NCI-H524 treated with DMSO at 0.1 percent for 48 hours (cell line): Measurements from ENCODE around the gene TMTC2.
A peak's percentile ranks its signal among the peaks of the same experiment; 100 is the strongest.

Experiments
- DNase-seq: peaks from one replicate; lab custom pipeline; 2025; lab: John Stamatoyannopoulos, UW

Gene TMTC2

GRCh38 chr12:82682851-82683261 lies 3.9 kb upstream of the TMTC2 start:
- no peak for DNase-seq

GRCh38 chr12:82685790-82686167 lies 927 bp upstream of the TMTC2 start:
- DNase-seq, result peak; percentile 70

GRCh38 chr12:82687021-82688011 lies 610 bp downstream of the TMTC2 start:
- no peak for DNase-seq

- DNase-seq, result no peak
Measured at GRCh38 chr12:82688035-82688501, 1.4 kb downstream of the TMTC2 start.

- DNase-seq, result no peak
Measured at GRCh38 chr12:82688596-82688995, 1.9 kb downstream of the TMTC2 start.

- DNase-seq, result no peak
Measured at GRCh38 chr12:82690006-82690405, 3.3 kb downstream of the TMTC2 start.

- no peak for DNase-seq
Measured at GRCh38 chr12:82691513-82691912, 4.8 kb downstream of the TMTC2 start.

- DNase-seq, result no peak
Measured at GRCh38 chr12:82694276-82694675, 7.6 kb downstream of the TMTC2 start.

GRCh38 chr12:82694970-82695369 lies 8.3 kb downstream of the TMTC2 start:
- no peak for DNase-seq

- DNase-seq, result no peak
Measured at GRCh38 chr12:82695531-82695930, 8.8 kb downstream of the TMTC2 start.

GRCh38 chr12:82696543-82696942 lies 9.8 kb downstream of the TMTC2 start:
- DNase-seq, result no peak

- no peak for DNase-seq
Measured at GRCh38 chr12:82698708-82699564, 12.2 kb downstream of the TMTC2 start.

- DNase-seq, result no peak
Measured at GRCh38 chr12:82705774-82706173, 19.1 kb downstream of the TMTC2 start.

GRCh38 chr12:82708061-82708879 lies 21.6 kb downstream of the TMTC2 start:
- no peak for DNase-seq

GRCh38 chr12:82709794-82710355 lies 23.2 kb downstream of the TMTC2 start:
- no peak for DNase-seq

GRCh38 chr12:82710741-82711140 lies 24.0 kb downstream of the TMTC2 start:
- DNase-seq, result no peak

GRCh38 chr12:82714427-82714826 lies 27.7 kb downstream of the TMTC2 start:
- no peak for DNase-seq

- DNase-seq, result no peak
Measured at GRCh38 chr12:82721726-82722125, 35.0 kb downstream of the TMTC2 start.

- no peak for DNase-seq
Measured at GRCh38 chr12:82723093-82723492, 36.4 kb downstream of the TMTC2 start.

GRCh38 chr12:82723891-82724290 lies 37.2 kb downstream of the TMTC2 start:
- no peak for DNase-seq

- DNase-seq, result no peak
Measured at GRCh38 chr12:82725741-82726140, 39.0 kb downstream of the TMTC2 start.
